HG03571 (cell line): ENCODE data around the gene FAM13A.
A peak's percentile ranks its signal among the peaks of the same experiment; 100 is the strongest.

Experiments used
- ATAC-seq: cut with Tn5 transposase; IDR thresholded peaks from one replicate; pipeline ENCODE4 v1.9.1; 2021; ENCODE audit not compliant: unreplicated experiment

The FAM13A gene

GRCh38 chr4:88754796-88755195, 302.2 kb downstream of the FAM13A start:
- no peak for ATAC-seq

GRCh38 chr4:88753658-88754571, 303.1 kb downstream of the FAM13A start:
- no peak for ATAC-seq

GRCh38 chr4:88752754-88753153, 304.2 kb downstream of the FAM13A start:
- no peak for ATAC-seq

- ATAC-seq: no peak
These were observed 304.9 kb downstream of the FAM13A start for GRCh38 chr4:88752076-88752463.

GRCh38 chr4:88751258-88752075, 305.5 kb downstream of the FAM13A start:
- no peak for ATAC-seq

- no peak for ATAC-seq
These were observed 306.6 kb downstream of the FAM13A start for GRCh38 chr4:88750369-88750768.

GRCh38 chr4:88747351-88747750, 309.6 kb downstream of the FAM13A start:
- no peak for ATAC-seq

- ATAC-seq: no peak
These were observed 310.8 kb downstream of the FAM13A start for GRCh38 chr4:88746206-88746605.

GRCh38 chr4:88745581-88746163, 311.3 kb downstream of the FAM13A start:
- no peak for ATAC-seq

GRCh38 chr4:88745175-88745574, 311.8 kb downstream of the FAM13A start:
- no peak for ATAC-seq

GRCh38 chr4:88744609-88745008, 312.4 kb downstream of the FAM13A start:
- no peak for ATAC-seq

- ATAC-seq: no peak
These were observed 313.3 kb downstream of the FAM13A start for GRCh38 chr4:88743696-88744095.

GRCh38 chr4:88742561-88742960, 314.4 kb downstream of the FAM13A start:
- no peak for ATAC-seq

- no peak for ATAC-seq
These were observed 318.8 kb downstream of the FAM13A start for GRCh38 chr4:88738180-88738579.

- ATAC-seq: peak; percentile 91
These were observed 319.6 kb downstream of the FAM13A start for GRCh38 chr4:88737307-88737941.

GRCh38 chr4:88736264-88736663, 320.7 kb downstream of the FAM13A start:
- ATAC-seq: no peak

- no peak for ATAC-seq
These were observed 321.4 kb downstream of the FAM13A start for GRCh38 chr4:88735564-88735963.

GRCh38 chr4:88734403-88734949, 322.5 kb downstream of the FAM13A start:
- no peak for ATAC-seq

GRCh38 chr4:88732714-88733368, 324.1 kb downstream of the FAM13A start:
- ATAC-seq: no peak

GRCh38 chr4:88731381-88731780, 325.6 kb downstream of the FAM13A start:
- no peak for ATAC-seq
